ENCODE measurements around the gene MMP7.

- no peak for TF ChIP-seq CTCF (IDR thresholded peaks at IDR 0.05; ENCODE audit: low read length)
- TF ChIP-seq EZH2 (IDR thresholded peaks at IDR 0.05; ENCODE audit: borderline replicate concordance, low read length): no peak
Observed at GRCh38 chr11:102522312-102523188, 8.0 kb downstream of the MMP7 start.
